ENCODE measurements around the gene PPAT.

DNA sequence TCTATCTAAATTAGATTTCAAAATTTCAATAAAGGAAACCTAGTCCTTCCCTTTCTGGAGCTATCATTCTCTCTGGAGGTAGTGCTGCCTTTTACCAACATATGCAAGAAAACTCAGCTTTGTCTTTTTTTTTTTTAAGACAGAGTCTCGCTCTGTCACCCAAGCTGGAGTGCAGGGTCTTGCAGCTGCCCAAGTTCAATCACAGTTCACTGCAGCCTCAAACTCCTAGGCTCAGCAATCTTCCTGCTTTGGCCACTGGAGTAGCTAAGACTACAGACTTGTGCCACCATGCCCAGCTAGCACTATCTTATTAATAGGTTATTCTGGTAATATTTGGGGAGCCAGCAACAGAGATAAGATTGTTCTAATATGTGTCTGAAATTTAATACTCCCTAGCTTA, 60.5 kb downstream of the PPAT start:
- TF ChIP-seq, protein P1, sequence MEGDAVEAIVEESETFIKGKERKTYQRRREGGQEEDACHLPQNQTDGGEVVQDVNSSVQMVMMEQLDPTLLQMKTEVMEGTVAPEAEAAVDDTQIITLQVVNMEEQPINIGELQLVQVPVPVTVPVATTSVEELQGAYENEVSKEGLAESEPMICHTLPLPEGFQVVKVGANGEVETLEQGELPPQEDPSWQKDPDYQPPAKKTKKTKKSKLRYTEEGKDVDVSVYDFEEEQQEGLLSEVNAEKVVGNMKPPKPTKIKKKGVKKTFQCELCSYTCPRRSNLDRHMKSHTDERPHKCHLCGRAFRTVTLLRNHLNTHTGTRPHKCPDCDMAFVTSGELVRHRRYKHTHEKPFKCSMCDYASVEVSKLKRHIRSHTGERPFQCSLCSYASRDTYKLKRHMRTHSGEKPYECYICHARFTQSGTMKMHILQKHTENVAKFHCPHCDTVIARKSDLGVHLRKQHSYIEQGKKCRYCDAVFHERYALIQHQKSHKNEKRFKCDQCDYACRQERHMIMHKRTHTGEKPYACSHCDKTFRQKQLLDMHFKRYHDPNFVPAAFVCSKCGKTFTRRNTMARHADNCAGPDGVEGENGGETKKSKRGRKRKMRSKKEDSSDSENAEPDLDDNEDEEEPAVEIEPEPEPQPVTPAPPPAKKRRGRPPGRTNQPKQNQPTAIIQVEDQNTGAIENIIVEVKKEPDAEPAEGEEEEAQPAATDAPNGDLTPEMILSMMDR (IDR thresholded peaks at IDR 0.05 in 4 of 5, conservative IDR thresholded peaks at IDR 0.05 in 1 of 5), result no peak
- TF ChIP-seq POLR2A (IDR thresholded peaks at IDR 0.05), result no peak
